ENCODE results near the gene PLD2. TPM values are rescaled to one million over a fixed set of nuclear protein-coding genes. Genes with fewer than 3 reads are reported as not detected.

The PLD2 gene
- total and polyA plus RNA-seq, 2 donors (not counting 1 experiment from before 2014, with no cell fraction given) = 53.1 to 69.2 TPM

GRCh38 chr17:4845118-4845517 lies 38.2 kb downstream of the PLD2 start:
- H2AFZ ChIP-seq (ENCODE audit: insufficient read depth, low read depth, low read length, poor library complexity, severe bottlenecking) = no peak overlapping the region
- no peaks in the 10 kb centered on the region for H3K9me3 ChIP-seq (ENCODE audit: control extremely low read depth in 1 of 3, control insufficient read depth in 2 of 3, insufficient read depth in 1 of 3, low read length in 2 of 3)
- H3K27ac Mint-ChIP-seq = no peak overlapping the region
- no peak for TF ChIP-seq EZH2 (IDR thresholded peaks at IDR 0.05; ENCODE audit: borderline replicate concordance, insufficient read depth, low read depth, low read length, poor library complexity, severe bottlenecking)
- TF ChIP-seq CTCF (IDR thresholded peaks at IDR 0.05) = no peak
- H3K4me1 ChIP-seq (ENCODE audit: control insufficient read depth in 2 of 2, insufficient read depth in 2 of 2, low read length in 2 of 2) = no peaks in the 10 kb centered on the region
- peaks cover 31% of the 10 kb centered on the region for H3K4me1 Mint-ChIP-seq
- no peak for DNase-seq
- no peaks in the 10 kb centered on the region for H3K9me3 Mint-ChIP-seq (ENCODE audit: insufficient read depth)
- POLR2A ChIA-PET = no interaction called here
- no peak overlapping the region for H3K4me3 Mint-ChIP-seq
- no peaks in the 10 kb centered on the region for H3K27me3 ChIP-seq (replicated peaks in 1 of 4; ENCODE audit: control extremely low read depth in 1 of 4, control insufficient read depth in 3 of 4, insufficient read depth in 4 of 4, low read length in 3 of 4)
- WGBS (ENCODE audit: insufficient coverage) = 92% methylated on average over 2 of the region's 5 CpGs
- H3K9ac ChIP-seq (ENCODE audit: low read length) = no peak overlapping the region
- CTCF ChIA-PET = interaction anchor here (0.6 kb wide), 1 partner anchor 21 kb away, joined by 8 read pairs; no protein-coding TSS in a partner anchor
- H3K27ac ChIP-seq (ENCODE audit: low read length in 2 of 2) = no peak overlapping the region
- H4K20me1 ChIP-seq (ENCODE audit: control insufficient read depth, insufficient read depth, low read length, poor library complexity, severe bottlenecking) = peaks cover 97% of the 10 kb centered on the region
- no peak overlapping the region for H3K4me3 ChIP-seq (ENCODE audit: control extremely low read depth in 1 of 5, extremely low read depth in 1 of 5, insufficient read depth in 1 of 5, low read depth in 2 of 5, low read length in 4 of 5)
- no peak for ATAC-seq (ENCODE audit: low read depth)
- H3K36me3 ChIP-seq (replicated peaks in 1 of 2; ENCODE audit: control extremely low read depth in 1 of 2, control insufficient read depth in 1 of 2, extremely low read depth in 1 of 2, insufficient read depth in 2 of 2, low read length in 1 of 2) = peaks cover 0 to 4% of the 10 kb centered on the region in 2 experiments
- peaks cover 86% of the 10 kb centered on the region for H3K79me2 ChIP-seq (ENCODE audit: control insufficient read depth, insufficient read depth, low read length)
- no peaks in the 10 kb centered on the region for H3K27me3 Mint-ChIP-seq
- H3K4me2 ChIP-seq (replicated peaks; ENCODE audit: low read depth, low read length, poor library complexity, severe bottlenecking) = no peak overlapping the region
- intact Hi-C loops (cut with micrococcal nuclease) = no loop called here

- ATAC-seq (ENCODE audit: low read depth) (no peak), DNase-seq (no peak)
- no peaks in the 10 kb centered on the region for H3K27me3 ChIP-seq (replicated peaks in 1 of 4; ENCODE audit: control extremely low read depth in 1 of 4, control insufficient read depth in 3 of 4, insufficient read depth in 4 of 4, low read length in 3 of 4)
- H3K4me2 ChIP-seq (replicated peaks; ENCODE audit: low read depth, low read length, poor library complexity, severe bottlenecking) = no peak overlapping the region
- intact Hi-C loops (cut with micrococcal nuclease) = no loop called here
- Mint-ChIP-seq H3K27ac (no peak overlapping the region), H3K4me1 (peaks cover 26% of the 10 kb centered on the region), H3K9me3 (ENCODE audit: insufficient read depth) (no peaks in the 10 kb centered on the region), H3K27me3 (no peaks in the 10 kb centered on the region), H3K4me3 (no peak overlapping the region)
- H3K9ac ChIP-seq (ENCODE audit: low read length) = no peak overlapping the region
- H3K9me3 ChIP-seq (ENCODE audit: control extremely low read depth in 1 of 3, control insufficient read depth in 2 of 3, insufficient read depth in 1 of 3, low read length in 2 of 3) = no peaks in the 10 kb centered on the region
- no peak overlapping the region for H2AFZ ChIP-seq (ENCODE audit: insufficient read depth, low read depth, low read length, poor library complexity, severe bottlenecking)
- CTCF ChIA-PET = no interaction called here
- POLR2A ChIA-PET = no interaction called here
- 92% methylated on average over 10 of the region's 13 CpGs for WGBS (ENCODE audit: insufficient coverage)
- H3K36me3 ChIP-seq (replicated peaks in 1 of 2; ENCODE audit: control extremely low read depth in 1 of 2, control insufficient read depth in 1 of 2, extremely low read depth in 1 of 2, insufficient read depth in 2 of 2, low read length in 1 of 2) = peaks cover 0 to 4% of the 10 kb centered on the region in 2 experiments
- no peak overlapping the region for H3K27ac ChIP-seq (ENCODE audit: low read length in 2 of 2)
- TF ChIP-seq CTCF (IDR thresholded peaks at IDR 0.05) (no peak), EZH2 (IDR thresholded peaks at IDR 0.05; ENCODE audit: borderline replicate concordance, insufficient read depth, low read depth, low read length, poor library complexity, severe bottlenecking) (no peak)
- peaks cover 85% of the 10 kb centered on the region for H3K79me2 ChIP-seq (ENCODE audit: control insufficient read depth, insufficient read depth, low read length)
- H4K20me1 ChIP-seq (ENCODE audit: control insufficient read depth, insufficient read depth, low read length, poor library complexity, severe bottlenecking) = peaks cover 97% of the 10 kb centered on the region
- H3K4me3 ChIP-seq (ENCODE audit: control extremely low read depth in 1 of 5, extremely low read depth in 1 of 5, insufficient read depth in 1 of 5, low read depth in 2 of 5, low read length in 4 of 5) = no peak overlapping the region
- H3K4me1 ChIP-seq (ENCODE audit: control insufficient read depth in 2 of 2, insufficient read depth in 2 of 2, low read length in 2 of 2) = no peaks in the 10 kb centered on the region
These were observed 39.9 kb downstream of the PLD2 start for GRCh38 chr17:4846635-4847390.

All from B cell (primary cell).